HCT116 (cell line): Measurements from ENCODE around the gene TMEM109. TPM values are rescaled to one million over a fixed set of nuclear protein-coding genes. Genes with fewer than 3 reads are reported as not detected.

Experiments
- ATAC-seq: fragments of 200-7000 bp; cut with Tn5 transposase; 2 replicates; pipeline ENCODE4 v1.9.1; 2020; ENCODE audit warnings: mild to moderate bottlenecking, moderate library complexity
- BruUV-seq: library from RNA; stranded (reverse); fragments of 400-500 nt; replicated peaks from 2 replicates; lab custom pipeline; 2021; lab: Mats Ljungman, UMichigan
- CTCF ChIA-PET: fragments of 300-600 bp; sonication (Branson Sonifier 250); formaldehyde crosslinking; loops from one replicate; lab custom pipeline; 2021; ENCODE audit warnings: antibody characterized with exemption; lab: Charles Lee
- POLR2A ChIA-PET: fragments of 300-600, 350-600 bp; sonication (Branson Sonifier 250); formaldehyde crosslinking; loops from one replicate; lab custom pipeline; 2021; ENCODE audit warnings: antibody characterized with exemption; lab: Charles Lee
- RAD21 ChIA-PET, 2 experiments: fragments of 300-600 bp; sonication (Branson Sonifier 250); formaldehyde crosslinking; loops; one replicate each; lab custom pipeline; 2023; ENCODE audit warnings: low total read pairs in 2 of 2; ENCODE audit not compliant: uncharacterized antibody in 2 of 2, unreplicated experiment in 2 of 2, low non-redundant PET in 1 of 2; lab: Charles Lee
- DNase-seq: peaks from one replicate; pipeline ENCODE4 v3.0.0-alpha.2; 2010; ENCODE audit warnings: low read depth, low spot score
- H2AFZ ChIP-seq: fragments of 200-600 bp; shearing (Covaris generic), sonication (generic); 2 replicates; pipeline ENCODE4 v1.6.1; 2017; ENCODE audit warnings: low read depth, mixed run types, mixed read lengths, antibody characterized with exemption, low read length; ENCODE audit not compliant: poor library complexity, severe bottlenecking
- H3K27ac ChIP-seq: 2 replicates; pipeline ENCODE4 v1.5.1; 2012; ENCODE audit warnings: low read depth, low read length
- H3K27me3 ChIP-seq: fragments of 200-600 bp; sonication (generic); 2 replicates; pipeline ENCODE4 v1.6.1; 2016; ENCODE audit warnings: mixed run types, low read length, mixed read lengths; ENCODE audit not compliant: insufficient read depth
- H3K36me3 ChIP-seq, 2 experiments: fragments of 200-500 bp in 1 of 2; fragments of 200-600 bp in 1 of 2; sonication (Bioruptor generic) in 1 of 2; sonication (generic) in 1 of 2; 2 replicates each; pipeline versions ENCODE4 v1.5.1 to v1.6.1; 2014 to 2016; ENCODE audit warnings: low read length in 2 of 2, inconsistent platforms in 1 of 2, mixed read lengths in 1 of 2, mixed run types in 1 of 2; ENCODE audit not compliant: insufficient read depth in 2 of 2, control insufficient read depth in 1 of 2
- H3K4me1 ChIP-seq, 2 experiments: fragments of 200-600 bp in 1 of 2; sonication (generic) in 1 of 2; 2 replicates each; pipeline versions ENCODE4 v1.5.1 to v1.6.1; 2012 to 2017; ENCODE audit warnings: low read length in 2 of 2, inconsistent platforms in 1 of 2, mild to moderate bottlenecking in 1 of 2, mixed read lengths in 1 of 2, mixed run types in 1 of 2, moderate library complexity in 1 of 2; ENCODE audit not compliant: insufficient read depth in 2 of 2, control insufficient read depth in 1 of 2
- H3K4me2 ChIP-seq: fragments of 200-600 bp; sonication (generic); 2 replicates; pipeline ENCODE4 v1.6.1; 2017; ENCODE audit warnings: mixed run types, low read length, mixed read lengths
- H3K4me3 ChIP-seq, 2 experiments: fragments of 200-600 bp in 1 of 2; sonication (generic) in 1 of 2; replicated peaks in 1 of 2; 2 replicates each; pipeline ENCODE4 v1.5.1; 2011 to 2016; ENCODE audit warnings: low read length in 2 of 2, control low read depth in 1 of 2, low read depth in 1 of 2, mild to moderate bottlenecking in 1 of 2, mixed read lengths in 1 of 2, mixed run types in 1 of 2
- H3K79me2 ChIP-seq: fragments of 200-600 bp; sonication (generic); 2 replicates; pipeline ENCODE4 v1.6.1; 2017; ENCODE audit warnings: mild to moderate bottlenecking, mixed run types, low read length, moderate library complexity, mixed read lengths; ENCODE audit not compliant: insufficient read depth
- H3K9ac ChIP-seq: fragments of 200-600 bp; sonication (generic); 2 replicates; pipeline ENCODE4 v1.6.1; 2016; ENCODE audit warnings: low read length, mixed read lengths
- H3K9me2 ChIP-seq: fragments of 200-600 bp; sonication (generic), shearing (Covaris generic); 2 replicates; pipeline ENCODE4 v1.6.1; 2017; ENCODE audit warnings: mixed run types, mild to moderate bottlenecking, moderate library complexity; ENCODE audit not compliant: insufficient read depth
- H3K9me3 ChIP-seq, 2 experiments: fragments of 200-500 bp in 1 of 2; fragments of 200-600 bp in 1 of 2; sonication (Bioruptor generic) in 1 of 2; sonication (generic) in 1 of 2; 2 replicates each; pipeline ENCODE4 v1.6.1; 2014 to 2017; ENCODE audit warnings: low read length in 2 of 2, mixed read lengths in 2 of 2, inconsistent platforms in 1 of 2, low read depth in 1 of 2, mild to moderate bottlenecking in 1 of 2, mixed run types in 1 of 2, moderate library complexity in 1 of 2; ENCODE audit not compliant: control insufficient read depth in 1 of 2, insufficient read depth in 1 of 2
- H4K20me1 ChIP-seq: fragments of 200-600 bp; sonication (generic), shearing (Covaris generic); 2 replicates; pipeline ENCODE4 v1.6.1; 2017; ENCODE audit warnings: mixed run types, mild to moderate bottlenecking, moderate library complexity; ENCODE audit not compliant: insufficient read depth
- ATF3 ChIP-seq: IDR thresholded peaks from 2 replicates; pipeline ENCODE4 v1.6.1; 2012
- CBX3 ChIP-seq: IDR thresholded peaks from 2 replicates; pipeline ENCODE4 v1.6.1; 2012; ENCODE audit warnings: low read depth
- CEBPB ChIP-seq: IDR thresholded peaks from 2 replicates; pipeline ENCODE4 v1.6.1; 2012; ENCODE audit warnings: low read depth
- EGR1 ChIP-seq: IDR thresholded peaks from 2 replicates; pipeline ENCODE4 v1.6.1; 2012; ENCODE audit warnings: low read depth
- EZH2phosphoT487 ChIP-seq: fragments of 200-600 bp; IDR thresholded peaks from 2 replicates; pipeline ENCODE4 v1.6.1; 2018; ENCODE audit warnings: antibody characterized with exemption, borderline replicate concordance
- FOSL1 ChIP-seq: IDR thresholded peaks from 2 replicates; pipeline ENCODE4 v1.6.1; 2012; ENCODE audit warnings: low read depth
- JUND ChIP-seq: IDR thresholded peaks from 2 replicates; pipeline ENCODE4 v1.6.1; 2012
- POLR2A ChIP-seq: IDR thresholded peaks from 2 replicates; pipeline ENCODE4 v1.7.0; 2011; ENCODE audit warnings: borderline replicate concordance; ENCODE audit not compliant: insufficient read depth, insufficient read length; ENCODE audit errors: extremely low read depth
- POLR2AphosphoS5 ChIP-seq: IDR thresholded peaks from 2 replicates; pipeline ENCODE4 v1.6.1; 2011; ENCODE audit warnings: mild to moderate bottlenecking, low read depth, low read length, moderate library complexity
- RAD21 ChIP-seq: IDR thresholded peaks from 2 replicates; pipeline ENCODE4 v1.6.1; 2012; ENCODE audit warnings: low read depth, mild to moderate bottlenecking
- SIN3A ChIP-seq: IDR thresholded peaks from 2 replicates; pipeline ENCODE4 v1.6.1; 2012; ENCODE audit warnings: low read depth
- SP1 ChIP-seq: IDR thresholded peaks from 2 replicates; pipeline ENCODE4 v1.6.1; 2012; ENCODE audit warnings: low read depth
- SRF ChIP-seq: IDR thresholded peaks from 2 replicates; pipeline ENCODE4 v1.6.1; 2012; ENCODE audit warnings: low read depth
- TCF7L2 ChIP-seq: IDR thresholded peaks from 2 replicates; pipeline ENCODE4 v1.7.0; 2011; ENCODE audit warnings: borderline replicate concordance, inconsistent platforms; ENCODE audit not compliant: insufficient read depth, insufficient read length; ENCODE audit errors: extremely low read depth
- YY1 ChIP-seq: IDR thresholded peaks from 2 replicates; pipeline ENCODE4 v1.6.1; 2011; ENCODE audit warnings: low read length, low read depth, moderate library complexity, mild to moderate bottlenecking; ENCODE audit not compliant: insufficient replicate concordance; ENCODE audit errors: extremely low read depth
- ZFX ChIP-seq: fragments of 450-650 bp; IDR thresholded peaks from 2 replicates; pipeline ENCODE4 v1.6.1; 2017
- ZNF274 ChIP-seq: fragments of 200-500 bp; sonication (Bioruptor generic); IDR thresholded peaks from 2 replicates; pipeline ENCODE4 v1.6.1; 2014; ENCODE audit warnings: mild to moderate bottlenecking, low read depth, low read length, inconsistent platforms
- intact Hi-C: fragments of 100-400 bp; cut with micrococcal nuclease; formaldehyde crosslinking; loops from 2 replicates; pipeline ENCODE4 v1.10.0; 2022
- total RNA-seq: library from RNA; stranded (reverse); gene quantifications from one replicate; pipeline ENCODE4 v1.2.1, GENCODE V29; 2021; ENCODE audit not compliant: unreplicated experiment
- TF ChIP-seq, protein P1 (sequence below), 3 experiments: fragments of 200-600 bp in 1 of 3; sonication (generic) in 1 of 3; IDR thresholded peaks in 2 of 3; conservative IDR thresholded peaks in 1 of 3; 2 replicates each; pipeline ENCODE4 v1.5.1; 2012 to 2017; ENCODE audit warnings: low read depth in 2 of 3, low read length in 2 of 3, antibody characterized with exemption in 1 of 3, borderline replicate concordance in 1 of 3, control low read depth in 1 of 3, mild to moderate bottlenecking in 1 of 3, mixed read lengths in 1 of 3, mixed run types in 1 of 3, moderate library complexity in 1 of 3; ENCODE audit not compliant: insufficient read depth in 1 of 3

The TMEM109 gene
- total RNA-seq, 1 experiment from 2014 or later, result 44.4 TPM

GRCh38 chr11:60897496-60897895, 16.5 kb upstream of the TMEM109 start (continued):
- TF ChIP-seq FOSL1 (no peak), CBX3 (no peak), EZH2phosphoT487 (no peak), TCF7L2 (no peak), SIN3A (no peak), EGR1 (no peak), SP1 (no peak), POLR2A (no peak), ZNF274 (no peak), ZFX (no peak), YY1 (no peak), JUND (no peak)

DNA sequence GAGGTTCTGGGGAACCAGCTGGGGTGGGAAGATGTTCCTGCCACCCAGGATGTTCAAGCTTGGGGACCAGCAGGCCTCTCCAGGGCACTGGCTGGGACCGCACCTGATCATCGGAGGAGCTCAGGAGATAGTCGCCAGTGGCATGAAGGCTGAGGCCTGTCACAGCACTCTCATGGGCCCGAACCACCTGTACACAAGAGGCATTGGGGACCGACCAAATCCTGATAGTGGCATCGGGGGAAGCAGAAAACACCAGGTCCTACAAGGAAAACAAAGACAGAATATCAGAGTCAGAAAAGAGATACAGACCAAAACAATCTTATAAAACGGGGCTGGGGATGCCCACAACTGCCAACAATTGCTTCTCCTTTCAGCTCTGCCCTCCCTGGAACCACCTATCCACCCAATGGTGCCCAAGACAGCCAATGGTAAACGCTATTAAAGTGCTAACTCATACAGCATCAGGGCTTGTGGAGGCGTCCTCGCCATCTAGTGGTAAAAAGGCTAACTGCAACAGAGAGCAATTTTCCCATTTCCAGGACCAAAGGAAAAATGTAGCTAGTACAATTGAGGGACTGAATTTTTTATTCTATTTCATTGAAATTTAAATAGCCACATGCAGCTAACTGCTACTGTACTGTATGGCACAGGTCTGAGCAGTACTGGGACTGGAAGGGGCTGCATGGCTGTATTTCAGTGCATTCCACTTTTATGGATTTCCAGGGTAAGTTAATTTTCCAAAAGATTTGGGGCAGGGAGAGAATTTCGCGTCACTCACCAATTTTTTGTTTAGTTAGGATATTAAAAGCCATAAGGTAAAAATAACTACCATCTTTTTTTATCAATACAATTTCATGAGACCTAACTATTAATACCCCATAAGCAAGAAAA, 14.7 kb upstream of the TMEM109 start:
- Histone ChIP-seq H3K79me2 (peaks cover 36% of the 10 kb centered on the region), H3K4me1 (peaks cover 0 to 3% of the 10 kb centered on the region in 2 experiments; a peak in 1 of 4 replicates), H3K27me3 (no peaks in the 10 kb centered on the region), H3K9me2 (no peaks in the 10 kb centered on the region), H3K9me3 (no peaks in the 10 kb centered on the region), H3K36me3 (peaks cover 65 to 78% of the 10 kb centered on the region in 2 experiments), H4K20me1 (peaks cover 7% of the 10 kb centered on the region), H3K9ac (no peak overlapping the region), H3K4me2 (no peak overlapping the region), H2AFZ (no peak overlapping the region), H3K4me3 (no peak overlapping the region), H3K27ac (no peak overlapping the region; the same call in 1 of the 2 replicates)
- no peak for TF ChIP-seq POLR2AphosphoS5
- TF ChIP-seq EZH2phosphoT487, result no peak
- TF ChIP-seq CBX3, result no peak
- no peak for TF ChIP-seq FOSL1
- TF ChIP-seq RAD21, result peak; percentile 52; the same call in 1 of the 2 replicates
- TF ChIP-seq SIN3A, result no peak
- no peak for TF ChIP-seq ZFX
- TF ChIP-seq ATF3, result no peak
- 0 out of 2 replicates have a peak, but pooled peaks have one; percentile 15 for TF ChIP-seq SRF
- TF ChIP-seq, protein P1, sequence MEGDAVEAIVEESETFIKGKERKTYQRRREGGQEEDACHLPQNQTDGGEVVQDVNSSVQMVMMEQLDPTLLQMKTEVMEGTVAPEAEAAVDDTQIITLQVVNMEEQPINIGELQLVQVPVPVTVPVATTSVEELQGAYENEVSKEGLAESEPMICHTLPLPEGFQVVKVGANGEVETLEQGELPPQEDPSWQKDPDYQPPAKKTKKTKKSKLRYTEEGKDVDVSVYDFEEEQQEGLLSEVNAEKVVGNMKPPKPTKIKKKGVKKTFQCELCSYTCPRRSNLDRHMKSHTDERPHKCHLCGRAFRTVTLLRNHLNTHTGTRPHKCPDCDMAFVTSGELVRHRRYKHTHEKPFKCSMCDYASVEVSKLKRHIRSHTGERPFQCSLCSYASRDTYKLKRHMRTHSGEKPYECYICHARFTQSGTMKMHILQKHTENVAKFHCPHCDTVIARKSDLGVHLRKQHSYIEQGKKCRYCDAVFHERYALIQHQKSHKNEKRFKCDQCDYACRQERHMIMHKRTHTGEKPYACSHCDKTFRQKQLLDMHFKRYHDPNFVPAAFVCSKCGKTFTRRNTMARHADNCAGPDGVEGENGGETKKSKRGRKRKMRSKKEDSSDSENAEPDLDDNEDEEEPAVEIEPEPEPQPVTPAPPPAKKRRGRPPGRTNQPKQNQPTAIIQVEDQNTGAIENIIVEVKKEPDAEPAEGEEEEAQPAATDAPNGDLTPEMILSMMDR (IDR thresholded peaks at IDR 0.05 in 2 of 3, conservative IDR thresholded peaks at IDR 0.05 in 1 of 3; ENCODE audit: borderline replicate concordance in 1 of 3, insufficient read depth in 1 of 3, low read depth in 2 of 3, low read length in 2 of 3), result peak; percentile 67 to 93 (median 93); a peak in 5 of 6 replicates
- TF ChIP-seq CEBPB, result no peak
- no peak for TF ChIP-seq YY1
- CTCF ChIA-PET, result interaction anchor here (0.6 to 2.1 kb wide), 25 partner anchors 8 to 289 kb away, joined by 3 to 38 read pairs (median 4); partner anchors contain the start of genes TMEM109 and TMEM132A
- ATAC-seq, result peak; percentile 95
- intact Hi-C loops, result loop anchor here (1.0 kb wide), 1 partner anchor 68 kb away; no protein-coding TSS in a partner anchor
- POLR2A ChIA-PET, result interaction anchor here (0.9 kb wide), 1 partner anchor 68 kb away, joined by 3 read pairs; no protein-coding TSS in a partner anchor
- BruUV-seq, result no TSS peak
- peak; percentile 51 for DNase-seq
- RAD21 ChIA-PET, result interaction anchor here in 1 of 2 experiments (1.8 kb wide), 1 partner anchor 68 kb away, joined by 7 read pairs; no protein-coding TSS in a partner anchor
